K562 (cell line): ENCODE results near the gene ETHE1. TPM values are rescaled to one million over a fixed set of nuclear protein-coding genes. Genes with fewer than 3 reads are reported as not detected.

Source experiments
- ATAC-seq: fragments of 200-7000 bp; cut with Tn5 transposase; 3 replicates; pipeline ENCODE4 v1.9.1; 2020; ENCODE audit warnings: moderate library complexity
- BruUV-seq: library from RNA; stranded (reverse); fragments of 400-500 nt; replicated peaks from 2 replicates; lab custom pipeline; 2021; lab: Mats Ljungman, UMichigan
- CTCF ChIA-PET: fragments of 300-600 bp; formaldehyde crosslinking; extraction: SDS; loops from one replicate; lab custom pipeline; 2021; ENCODE audit warnings: low intra/inter-chr PET ratio; lab: Yijun Ruan, JAX
- POLR2A ChIA-PET: fragments of 300-600, 350-650 bp; sonication (Branson Sonifier 250); formaldehyde crosslinking; extraction: SDS; loops from one replicate; lab custom pipeline; 2021; ENCODE audit warnings: antibody characterized with exemption, inconsistent platforms; lab: Yijun Ruan, JAX
- DNase-seq, 4 experiments: peaks; one replicate each; pipeline versions ENCODE4 v3.0.0 to v3.0.0-alpha.2; 2011 to 2018; ENCODE audit warnings: low spot score in 3 of 4, mixed read lengths in 3 of 4; ENCODE audit errors: extremely low read depth in 1 of 4
- FAIRE-seq: peaks from 2 replicates; lab custom pipeline; 2011; peaks lifted over from hg19 to GRCh38; lab: Jason Lieb, UNC
- H2AFZ ChIP-seq: 2 replicates; pipeline ENCODE4 v1.6.0; 2011; ENCODE audit warnings: low read depth, low read length, control low read depth, inconsistent platforms
- H3K27ac ChIP-seq: fragments of 200-600 bp; 3 replicates; pipeline ENCODE4 v1.8.0; 2011; ENCODE audit warnings: low read depth, mild to moderate bottlenecking, control low read depth, inconsistent platforms, low read length, moderate library complexity, mixed read lengths; ENCODE audit errors: extremely low read depth
- H3K27me3 ChIP-seq, 2 experiments: fragments of 300-600 bp in 1 of 2; 2 replicates in 1 of 2; 3 replicates in 1 of 2; pipeline versions ENCODE4 v1.6.0 to v1.8.0; 2011; ENCODE audit warnings: inconsistent platforms in 2 of 2, low read length in 2 of 2, mild to moderate bottlenecking in 1 of 2, mixed read lengths in 1 of 2, moderate library complexity in 1 of 2; ENCODE audit not compliant: control insufficient read depth in 2 of 2, insufficient read depth in 2 of 2
- H3K36me3 ChIP-seq: fragments of 300-600 bp; 3 replicates; pipeline ENCODE4 v1.8.0; 2011; ENCODE audit warnings: mild to moderate bottlenecking, low read length, inconsistent platforms; ENCODE audit not compliant: control insufficient read depth, insufficient read depth
- H3K4me1 ChIP-seq, 2 experiments: fragments of 200-600 bp in 1 of 2; replicated peaks in 1 of 2; 2 replicates in 1 of 2; 3 replicates in 1 of 2; pipeline versions ENCODE4 v1.5.1 to v1.8.0; 2011; ENCODE audit warnings: inconsistent platforms in 2 of 2, low read length in 2 of 2, mild to moderate bottlenecking in 1 of 2, mixed read lengths in 1 of 2, moderate library complexity in 1 of 2; ENCODE audit not compliant: control insufficient read depth in 2 of 2, insufficient read depth in 2 of 2
- H3K4me2 ChIP-seq: 2 replicates; pipeline ENCODE4 v1.6.1; 2011; ENCODE audit warnings: low read length, control low read depth, inconsistent platforms, mixed read lengths; ENCODE audit not compliant: insufficient read depth
- H3K4me3 ChIP-seq: fragments of 200-600 bp; sonication (generic), shearing (Covaris generic); 2 replicates; pipeline ENCODE4 v1.5.1; 2016; ENCODE audit warnings: control low read depth, inconsistent platforms
- H3K79me2 ChIP-seq: fragments of 200-600 bp; 3 replicates; pipeline ENCODE4 v1.8.0; 2011; ENCODE audit warnings: low read length, inconsistent platforms; ENCODE audit not compliant: control insufficient read depth, insufficient read depth
- H3K9ac ChIP-seq, 2 experiments: 2 replicates each; pipeline versions ENCODE4 v1.6.0 to v1.6.1; 2011; ENCODE audit warnings: low read depth in 2 of 2, low read length in 2 of 2, control low read depth in 1 of 2, inconsistent platforms in 1 of 2, mild to moderate bottlenecking in 1 of 2, mixed read lengths in 1 of 2; ENCODE audit not compliant: insufficient read depth in 1 of 2
- H3K9me1 ChIP-seq: one replicate; pipeline ENCODE4 v1.6.0; 2011; ENCODE audit warnings: inconsistent platforms, mild to moderate bottlenecking, low read length, moderate library complexity; ENCODE audit not compliant: control insufficient read depth, insufficient read depth
- H3K9me3 ChIP-seq: replicated peaks from 2 replicates; pipeline ENCODE4 v1.5.1; 2011; ENCODE audit warnings: low read depth, low read length, inconsistent platforms; ENCODE audit not compliant: control insufficient read depth, insufficient read depth
- H4K20me1 ChIP-seq: replicated peaks from 2 replicates; pipeline ENCODE4 v1.6.1; 2011; ENCODE audit warnings: low read length, inconsistent platforms, mixed read lengths; ENCODE audit not compliant: control insufficient read depth, insufficient read depth
- BCOR ChIP-seq: fragments of 450-650 bp; IDR thresholded peaks from 2 replicates; pipeline ENCODE4 v1.6.1; 2016
- KDM1A ChIP-seq, 2 experiments: fragments of 450-650 bp; IDR thresholded peaks; 2 replicates each; pipeline ENCODE4 v1.6.1; 2016; ENCODE audit warnings: mild to moderate bottlenecking in 2 of 2
- MEIS2 ChIP-seq: fragments of 450-650 bp; IDR thresholded peaks from 2 replicates; pipeline ENCODE4 v1.6.1; 2014; ENCODE audit warnings: mild to moderate bottlenecking; ENCODE audit not compliant: partially characterized antibody
- RBM25 ChIP-seq: fragments of 200-400 bp; formaldehyde crosslinking; IDR thresholded peaks from 2 replicates; pipeline ENCODE4 v1.6.1; 2018; ENCODE audit warnings: low read length, low read depth, moderate library complexity; ENCODE audit not compliant: severe bottlenecking
- RFX7 ChIP-seq: fragments of 250-450 bp; sonication (Bioruptor Pico); IDR thresholded peaks from 2 replicates; pipeline ENCODE4 v1.5.1; 2021; ENCODE audit warnings: mild to moderate bottlenecking
- SAP30 ChIP-seq: fragments of 200-600 bp; sonication (generic); IDR thresholded peaks from 2 replicates; pipeline ENCODE4 v1.6.1; 2012; ENCODE audit warnings: borderline replicate concordance, low read depth, mild to moderate bottlenecking, moderate library complexity, low read length, control low read depth, inconsistent platforms; ENCODE audit not compliant: insufficient read depth, poor library complexity, severe bottlenecking
- TEAD2 ChIP-seq: fragments of 450-650 bp; IDR thresholded peaks from 2 replicates; pipeline ENCODE4 v1.6.1; 2016; ENCODE audit warnings: missing genetic modification characterization, control low read depth, missing compliant biosample characterization
- ZFP36 ChIP-seq: fragments of 150-350 bp; IDR thresholded peaks from 2 replicates; pipeline ENCODE4 v1.6.1; 2018; ENCODE audit warnings: low read length, low read depth; ENCODE audit not compliant: partially characterized antibody
- ZFX ChIP-seq: sonication (generic); formaldehyde crosslinking; IDR thresholded peaks from 2 replicates; pipeline ENCODE4 v1.8.0; 2022; ENCODE audit warnings: mild to moderate bottlenecking, missing genetic modification reagents, moderate library complexity
- WGBS: fragments of 100-300 bp; shearing (Covaris generic); methylation state at CpG from one replicate; pipeline ENCODE4 v1.1.6; 2016; ENCODE audit warnings: low coverage, mixed read lengths; ENCODE audit not compliant: insufficient coverage; ENCODE audit errors: missing lambda C conversion rate; 5-methylcytosine and 5-hydroxymethylcytosine counted together
- in situ Hi-C: fragments of 300-500 bp; cut with MboI; formaldehyde crosslinking; loops from 4 replicates; pipeline ENCODE4 v1.15.0; 2018; ENCODE audit warnings: inconsistent platforms, mixed read lengths
- intact Hi-C: fragments of 100-400 bp; cut with micrococcal nuclease; formaldehyde crosslinking; loops from 2 replicates; pipeline ENCODE4 v1.14.2; 2022
- polyA plus RNA-seq, 8 experiments: library from polyadenylated mRNA; depleted of rRNA in 4 of 8; stranded (reverse) in 5 of 8; unstranded in 3 of 8; fragments of >200 nt; fragmentation: Nextera tagmentation in 2 of 8; fragmentation: Illumina TruSeq in 1 of 8; extraction: Ambion mirVana in 2 of 8; extraction: Trizol in 1 of 8; gene quantifications; 2 replicates each; pipeline versions ENCODE4 v1.2.1 to v1.2.3, GENCODE V29; 2011 to 2014; ENCODE audit warnings: inconsistent platforms in 1 of 8, missing spikeins in 1 of 8
- total RNA-seq, 7 experiments: library from RNA; depleted of rRNA in 6 of 7; stranded (reverse); fragments of >200 nt in 6 of 7; fragmentation: Illumina TruSeq in 2 of 7; extraction: Trizol in 2 of 7; gene quantifications; 2 replicates each; pipeline versions ENCODE4 v1.2.1 to v1.2.3, GENCODE V29; 2011 to 2021; ENCODE audit warnings: low replicate concordance in 1 of 7
- TF ChIP-seq, protein P1 (sequence below): sonication (generic); formaldehyde crosslinking; IDR thresholded peaks from 2 replicates; pipeline ENCODE4 v1.8.1; 2023; ENCODE audit warnings: mild to moderate bottlenecking, missing genetic modification reagents
- TF ChIP-seq, protein P2 (sequence below): fragments of 250-450 bp; sonication (Bioruptor Pico); IDR thresholded peaks from 2 replicates; pipeline ENCODE4 v1.8.0; 2022; ENCODE audit warnings: moderate library complexity, mild to moderate bottlenecking, inconsistent platforms

ETHE1 gene
- total and polyA plus RNA-seq, 9 of the 15 experiments (the other 6 are each of a cell fraction or from before 2014, with no cell fraction given) = 2.9 to 21.0 (median 10.2) TPM

DNA sequence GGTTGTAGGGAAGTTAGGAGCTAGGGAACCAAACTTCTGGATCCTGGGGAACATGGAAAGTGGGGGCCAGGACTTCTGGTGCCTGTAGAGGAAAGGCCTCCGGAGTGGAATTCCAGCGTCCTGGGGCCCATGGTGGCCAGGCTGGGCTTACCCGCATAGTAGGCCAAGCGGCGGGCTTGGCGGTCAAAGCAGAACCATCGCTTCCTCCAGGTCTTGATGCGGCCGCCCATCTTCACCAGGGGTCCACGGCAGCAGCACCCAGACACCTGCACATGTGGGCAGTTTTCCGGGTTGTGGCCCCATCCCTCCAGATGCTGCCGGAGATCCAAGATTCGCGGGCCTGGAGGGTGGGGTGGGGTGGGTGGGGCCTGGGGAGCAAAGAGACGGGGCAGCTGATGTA, 47.8 kb downstream of the ETHE1 start:
- peaks cover 10 to 12% of the 10 kb centered on the region in 2 experiments for H3K4me1 ChIP-seq
- H3K27me3 ChIP-seq = no peaks in the 10 kb centered on the region
- H3K4me2 ChIP-seq = no peak overlapping the region
- no peaks in the 10 kb centered on the region for H3K79me2 ChIP-seq
- no TSS peak for BruUV-seq
- no peak overlapping the region for H2AFZ ChIP-seq
- no peak overlapping the region for H3K4me3 ChIP-seq
- H3K9ac ChIP-seq = no peak overlapping the region; a peak in 1 of 4 replicates
- H4K20me1 ChIP-seq = 0 out of 2 replicates have a peak, but pooled peaks cover 2% of the 10 kb centered on the region
- H3K9me1 ChIP-seq = no peaks in the 10 kb centered on the region
- H3K9me3 ChIP-seq = no peaks in the 10 kb centered on the region
- 76% methylated on average over 8 of the region's 15 CpGs for WGBS
- intact Hi-C loops (no loop called here), in situ Hi-C loops (no loop called here)
- ChIA-PET POLR2A (interaction anchor here (0.9 to 1.4 kb wide), 2 partner anchors 14 to 16 kb away, joined by 6 to 8 read pairs; no protein-coding TSS in a partner anchor), CTCF (no interaction called here)
- FAIRE-seq (no peak), ATAC-seq (no peak), DNase-seq (no peak)
- no peak overlapping the region for H3K27ac ChIP-seq
- TF ChIP-seq, protein P1, sequence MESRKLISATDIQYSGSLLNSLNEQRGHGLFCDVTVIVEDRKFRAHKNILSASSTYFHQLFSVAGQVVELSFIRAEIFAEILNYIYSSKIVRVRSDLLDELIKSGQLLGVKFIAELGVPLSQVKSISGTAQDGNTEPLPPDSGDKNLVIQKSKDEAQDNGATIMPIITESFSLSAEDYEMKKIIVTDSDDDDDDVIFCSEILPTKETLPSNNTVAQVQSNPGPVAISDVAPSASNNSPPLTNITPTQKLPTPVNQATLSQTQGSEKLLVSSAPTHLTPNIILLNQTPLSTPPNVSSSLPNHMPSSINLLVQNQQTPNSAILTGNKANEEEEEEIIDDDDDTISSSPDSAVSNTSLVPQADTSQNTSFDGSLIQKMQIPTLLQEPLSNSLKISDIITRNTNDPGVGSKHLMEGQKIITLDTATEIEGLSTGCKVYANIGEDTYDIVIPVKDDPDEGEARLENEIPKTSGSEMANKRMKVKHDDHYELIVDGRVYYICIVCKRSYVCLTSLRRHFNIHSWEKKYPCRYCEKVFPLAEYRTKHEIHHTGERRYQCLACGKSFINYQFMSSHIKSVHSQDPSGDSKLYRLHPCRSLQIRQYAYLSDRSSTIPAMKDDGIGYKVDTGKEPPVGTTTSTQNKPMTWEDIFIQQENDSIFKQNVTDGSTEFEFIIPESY (CRISPR knock-in tag) = 0 out of 2 replicates have a peak, but pooled peaks have one; percentile 14
- TF ChIP-seq TEAD2 (tag) = no peak
- no peaks in the 10 kb centered on the region for H3K36me3 ChIP-seq

DNA sequence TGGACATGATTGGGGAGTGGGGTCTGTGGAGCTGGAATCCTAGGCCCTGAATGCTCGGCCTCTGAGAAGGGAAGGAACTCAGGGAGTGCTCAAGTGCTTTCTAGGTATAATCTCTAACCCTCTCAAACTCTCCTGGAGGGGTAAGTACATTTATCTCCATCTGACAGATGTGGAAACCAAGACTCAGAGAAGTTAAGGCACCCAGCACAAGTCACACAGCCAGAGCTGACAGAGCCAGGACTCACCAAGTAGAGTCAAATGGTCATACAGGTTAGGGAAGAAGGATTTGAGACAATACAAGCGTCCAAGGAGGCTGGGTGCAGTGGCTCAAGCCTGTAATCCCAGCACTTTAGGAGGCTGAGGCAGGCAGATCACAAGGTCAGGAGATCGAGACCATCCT, 48.7 kb downstream of the ETHE1 start:
- CTCF ChIA-PET = no interaction called here
- no peak for FAIRE-seq
- Histone ChIP-seq H3K4me1 (peaks cover 10 to 12% of the 10 kb centered on the region in 2 experiments), H3K4me2 (no peak overlapping the region), H3K27me3 (no peaks in the 10 kb centered on the region), H2AFZ (peak overlapping the region; percentile 55; the same call in 1 of the 2 replicates), H4K20me1 (0 out of 2 replicates have a peak, but pooled peaks cover 3% of the 10 kb centered on the region), H3K9ac (peak overlapping the region in 1 of 2 experiments; percentile 14; a peak in 2 of 4 replicates), H3K9me3 (no peaks in the 10 kb centered on the region), H3K27ac (no peak overlapping the region; the same call in 2 of the 3 replicates)
- WGBS = 33% methylated on average over 2 of the region's 3 CpGs
- in situ Hi-C loops (no loop called here), intact Hi-C loops (no loop called here)
- no TSS peak for BruUV-seq
- TF ChIP-seq BCOR = peak; percentile 49; the same call in 1 of the 2 replicates
- TF ChIP-seq SAP30 = no peak
- TF ChIP-seq, protein P2, sequence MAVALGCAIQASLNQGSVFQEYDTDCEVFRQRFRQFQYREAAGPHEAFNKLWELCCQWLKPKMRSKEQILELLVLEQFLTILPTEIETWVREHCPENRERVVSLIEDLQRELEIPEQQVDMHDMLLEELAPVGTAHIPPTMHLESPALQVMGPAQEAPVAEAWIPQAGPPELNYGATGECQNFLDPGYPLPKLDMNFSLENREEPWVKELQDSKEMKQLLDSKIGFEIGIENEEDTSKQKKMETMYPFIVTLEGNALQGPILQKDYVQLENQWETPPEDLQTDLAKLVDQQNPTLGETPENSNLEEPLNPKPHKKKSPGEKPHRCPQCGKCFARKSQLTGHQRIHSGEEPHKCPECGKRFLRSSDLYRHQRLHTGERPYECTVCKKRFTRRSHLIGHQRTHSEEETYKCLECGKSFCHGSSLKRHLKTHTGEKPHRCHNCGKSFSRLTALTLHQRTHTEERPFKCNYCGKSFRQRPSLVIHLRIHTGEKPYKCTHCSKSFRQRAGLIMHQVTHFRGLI (CRISPR knock-in tag) = no peak
- TF ChIP-seq MEIS2 = peak; percentile 6
- TF ChIP-seq ZFP36 = peak; percentile 72
- no peak for TF ChIP-seq RFX7 (CRISPR knock-in tag)
- TF ChIP-seq KDM1A (IDR thresholded peaks at IDR 0.05) = 0 out of 4 replicates have a peak, but pooled peaks of 1 of the 2 experiments have one; percentile 24
- TF ChIP-seq ZFX (CRISPR knock-in tag) = 0 out of 2 replicates have a peak, but pooled peaks have one; percentile 11
- TF ChIP-seq RBM25 = peak; percentile 84
- TF ChIP-seq, all 486 proteins: peak for 6
- Histone ChIP-seq H3K36me3 (no peaks in the 10 kb centered on the region), H3K4me3 (no peak overlapping the region), H3K9me1 (no peaks in the 10 kb centered on the region), H3K79me2 (no peaks in the 10 kb centered on the region)
- POLR2A ChIA-PET = interaction anchor here (1.0 kb wide), 2 partner anchors 9 to 12 kb away, joined by 4 to 7 read pairs; no protein-coding TSS in a partner anchor
- DNase-seq = no peak
- no peak for ATAC-seq
